ENCODE data around the gene GRM5.
"Not testable (repeated sequence)": the region's sequence is repeated elsewhere in the genome, so short reads cannot be mapped to it uniquely, and the experiment has no call there.

The GRM5 gene

DNA sequence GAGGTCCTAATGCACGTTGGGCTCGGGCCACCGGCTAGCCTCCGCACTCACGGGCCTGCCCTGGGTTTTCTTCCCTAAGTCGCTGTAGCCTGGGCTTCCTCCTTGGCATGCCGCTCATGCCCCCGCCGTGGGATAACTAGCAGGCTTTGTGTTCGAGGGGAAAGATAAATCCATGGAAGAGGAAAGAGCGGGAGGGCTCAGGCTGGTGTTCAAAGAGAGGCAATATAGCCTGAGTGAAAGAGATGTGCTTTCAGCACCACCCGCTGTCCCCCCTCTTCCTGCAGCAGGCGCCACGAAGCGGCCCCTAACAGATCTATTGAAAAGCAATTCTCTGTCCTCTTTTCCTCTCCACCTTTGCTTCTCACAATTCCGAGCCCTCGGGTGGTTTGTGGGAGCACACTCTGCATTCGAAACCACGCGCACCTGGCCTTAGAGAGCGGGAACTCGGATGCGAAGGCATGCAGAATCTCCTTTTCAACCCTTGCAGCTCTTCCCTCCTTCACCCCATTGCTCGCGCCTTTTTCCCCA lies 2.9 kb downstream of the GRM5 start:
- H3K14ac ChIP-seq (ENCODE audit: low read length); H3K27ac ChIP-seq (replicated peaks; ENCODE audit: low read length); H3K4me3 ChIP-seq (ENCODE audit: low read length in 2 of 2); H4K8ac ChIP-seq (ENCODE audit: low read depth, low read length); H3K36me3 ChIP-seq (replicated peaks in 1 of 2; ENCODE audit: control insufficient read depth in 2 of 2, insufficient read depth in 2 of 2, low read length in 2 of 2); H3K79me1 ChIP-seq (ENCODE audit: low read depth, low read length); H3K4me1 ChIP-seq (ENCODE audit: control insufficient read depth in 2 of 2, insufficient read depth in 1 of 2, low read depth in 1 of 2, low read length in 2 of 2); H2BK12ac ChIP-seq (ENCODE audit: low read length); H2BK15ac ChIP-seq (ENCODE audit: low read length); H3K18ac ChIP-seq (ENCODE audit: low read length); H2BK5ac ChIP-seq (ENCODE audit: low read length); DNase-seq (ENCODE audit: low spot score); H4K91ac ChIP-seq (ENCODE audit: low read depth, low read length, poor library complexity); H3K4ac ChIP-seq (ENCODE audit: low read length); H3K9me3 ChIP-seq (replicated peaks in 1 of 2; ENCODE audit: control insufficient read depth in 2 of 2, insufficient read depth in 1 of 2, low read depth in 1 of 2, low read length in 2 of 2); H3K9ac ChIP-seq (ENCODE audit: low read depth, low read length, poor library complexity); H3K23ac ChIP-seq (ENCODE audit: low read depth, low read length, poor library complexity); H2BK120ac ChIP-seq (ENCODE audit: low read depth, low read length); H2AK5ac ChIP-seq (ENCODE audit: low read depth, low read length); H2AFZ ChIP-seq (ENCODE audit: low read length): not testable (repeated sequence)
- Histone ChIP-seq H3K4me2 (ENCODE audit: insufficient read depth, low read length, poor library complexity, severe bottlenecking) (peak overlapping the region; percentile 33), H3K27me3 (ENCODE audit: control insufficient read depth in 3 of 3, insufficient read depth in 3 of 3, low read depth in 1 of 3, low read length in 3 of 3) (peaks cover 2 to 47% (median 30%) of the 10 kb centered on the region in 3 experiments)
- WGBS, 2 donors (ENCODE audit: extremely low coverage in 2 of 2, insufficient read length in 2 of 2, insufficient replicate concordance in 1 of 2): no CpG with 5 or more reads among the region's 25 CpGs

DNA sequence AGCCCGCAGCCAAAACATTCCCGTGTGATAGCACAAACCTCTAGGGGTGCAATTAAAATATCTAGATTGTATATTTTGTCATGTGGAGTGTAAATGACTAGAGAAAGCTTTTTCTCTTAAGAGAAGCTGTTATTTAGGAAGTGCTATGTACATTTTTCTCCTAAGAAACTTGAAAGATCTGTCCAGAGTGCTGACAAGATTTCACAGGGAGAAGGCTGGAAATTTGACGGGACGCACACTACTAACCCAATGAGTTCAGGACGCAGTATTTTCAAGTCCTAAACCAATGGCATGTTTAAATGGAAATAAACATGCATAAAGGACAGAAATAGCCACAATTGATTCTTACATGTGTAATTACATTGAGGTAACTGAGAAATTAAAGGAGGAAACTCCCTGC lies 3.9 kb downstream of the GRM5 start:
- DNase-seq (ENCODE audit: low spot score); H2BK15ac ChIP-seq (ENCODE audit: low read length); H4K91ac ChIP-seq (ENCODE audit: low read depth, low read length, poor library complexity); H3K14ac ChIP-seq (ENCODE audit: low read length); H3K23ac ChIP-seq (ENCODE audit: low read depth, low read length, poor library complexity); H2BK12ac ChIP-seq (ENCODE audit: low read length); H3K18ac ChIP-seq (ENCODE audit: low read length); H2AFZ ChIP-seq (ENCODE audit: low read length); H3K79me1 ChIP-seq (ENCODE audit: low read depth, low read length); H3K36me3 ChIP-seq (replicated peaks in 1 of 2; ENCODE audit: control insufficient read depth in 2 of 2, insufficient read depth in 2 of 2, low read length in 2 of 2); H4K8ac ChIP-seq (ENCODE audit: low read depth, low read length); H3K27ac ChIP-seq (replicated peaks; ENCODE audit: low read length); H2AK5ac ChIP-seq (ENCODE audit: low read depth, low read length); H3K4me3 ChIP-seq (ENCODE audit: low read length in 2 of 2); H3K9ac ChIP-seq (ENCODE audit: low read depth, low read length, poor library complexity); H3K4me1 ChIP-seq (ENCODE audit: control insufficient read depth in 2 of 2, insufficient read depth in 1 of 2, low read depth in 1 of 2, low read length in 2 of 2); H2BK5ac ChIP-seq (ENCODE audit: low read length); H2BK120ac ChIP-seq (ENCODE audit: low read depth, low read length); H3K9me3 ChIP-seq (replicated peaks in 1 of 2; ENCODE audit: control insufficient read depth in 2 of 2, insufficient read depth in 1 of 2, low read depth in 1 of 2, low read length in 2 of 2); H3K4me2 ChIP-seq (ENCODE audit: insufficient read depth, low read length, poor library complexity, severe bottlenecking); H3K4ac ChIP-seq (ENCODE audit: low read length): not testable (repeated sequence)
- WGBS, 2 donors (ENCODE audit: extremely low coverage in 2 of 2, insufficient read length in 2 of 2, insufficient replicate concordance in 1 of 2): no CpG with 5 or more reads among the region's 5 CpGs
- H3K27me3 ChIP-seq (ENCODE audit: control insufficient read depth in 3 of 3, insufficient read depth in 3 of 3, low read depth in 1 of 3, low read length in 3 of 3): peaks cover 2 to 41% (median 30%) of the 10 kb centered on the region in 3 experiments

DNA sequence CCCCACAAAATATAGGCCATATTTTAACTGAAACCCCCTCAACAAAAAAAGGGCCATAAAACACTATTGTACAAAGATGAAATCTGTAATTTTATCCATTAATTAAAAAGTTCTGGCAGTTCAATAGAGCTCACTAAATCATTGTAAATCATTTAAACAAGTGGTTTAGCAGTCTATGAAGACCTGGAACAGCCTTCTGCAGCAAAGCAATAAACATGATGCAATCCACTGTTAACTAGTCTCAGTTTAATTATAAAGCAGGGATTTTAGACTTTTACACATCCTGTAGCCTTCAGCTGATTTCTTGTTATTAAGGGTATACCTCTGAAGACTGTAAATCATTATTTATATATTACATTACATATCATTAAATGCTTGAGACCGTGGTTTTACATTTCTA lies 8.4 kb downstream of the GRM5 start:
- H3K23ac ChIP-seq (ENCODE audit: low read depth, low read length, poor library complexity); H3K18ac ChIP-seq (ENCODE audit: low read length); DNase-seq (ENCODE audit: low spot score); H4K91ac ChIP-seq (ENCODE audit: low read depth, low read length, poor library complexity); H2AFZ ChIP-seq (ENCODE audit: low read length); H2BK120ac ChIP-seq (ENCODE audit: low read depth, low read length); H2BK12ac ChIP-seq (ENCODE audit: low read length); H2AK5ac ChIP-seq (ENCODE audit: low read depth, low read length); H3K4me2 ChIP-seq (ENCODE audit: insufficient read depth, low read length, poor library complexity, severe bottlenecking); H3K4me3 ChIP-seq (ENCODE audit: low read length in 2 of 2); H3K4me1 ChIP-seq (ENCODE audit: control insufficient read depth in 2 of 2, insufficient read depth in 1 of 2, low read depth in 1 of 2, low read length in 2 of 2); H3K79me1 ChIP-seq (ENCODE audit: low read depth, low read length); H2BK5ac ChIP-seq (ENCODE audit: low read length); H3K9ac ChIP-seq (ENCODE audit: low read depth, low read length, poor library complexity); H3K4ac ChIP-seq (ENCODE audit: low read length); H3K27ac ChIP-seq (replicated peaks; ENCODE audit: low read length); H3K14ac ChIP-seq (ENCODE audit: low read length); H3K36me3 ChIP-seq (replicated peaks in 1 of 2; ENCODE audit: control insufficient read depth in 2 of 2, insufficient read depth in 2 of 2, low read length in 2 of 2); H4K8ac ChIP-seq (ENCODE audit: low read depth, low read length); H2BK15ac ChIP-seq (ENCODE audit: low read length); H3K9me3 ChIP-seq (replicated peaks in 1 of 2; ENCODE audit: control insufficient read depth in 2 of 2, insufficient read depth in 1 of 2, low read depth in 1 of 2, low read length in 2 of 2); H3K27me3 ChIP-seq (ENCODE audit: control insufficient read depth in 3 of 3, insufficient read depth in 3 of 3, low read depth in 1 of 3, low read length in 3 of 3): not testable (repeated sequence)
- no CpG with 5 or more reads among the region's 1 CpG for WGBS, 2 donors (ENCODE audit: extremely low coverage in 2 of 2, insufficient read length in 2 of 2, insufficient replicate concordance in 1 of 2)

DNA sequence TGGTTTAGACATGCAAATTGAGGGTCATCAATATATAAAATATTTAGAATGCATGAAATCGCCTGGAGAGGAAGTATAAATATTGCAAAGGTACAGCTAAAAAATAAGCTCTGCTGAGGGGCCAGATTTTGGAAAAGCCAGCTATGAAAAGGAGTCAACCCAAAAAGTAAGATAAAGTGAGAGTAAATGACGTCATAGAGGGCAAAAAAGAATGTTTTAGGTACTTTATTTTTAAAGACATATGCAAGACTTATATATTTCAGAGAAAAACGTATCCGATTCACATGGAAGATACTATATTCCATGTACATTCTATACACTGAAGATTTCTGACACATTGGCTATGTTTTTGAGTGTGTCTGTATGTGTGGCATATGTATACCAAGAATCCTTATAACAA lies 13.6 kb downstream of the GRM5 start:
- H3K23ac ChIP-seq (ENCODE audit: low read depth, low read length, poor library complexity): no peak overlapping the region
- no peak overlapping the region for H2BK12ac ChIP-seq (ENCODE audit: low read length)
- H2BK15ac ChIP-seq (ENCODE audit: low read length): no peak overlapping the region
- no peak overlapping the region for H3K14ac ChIP-seq (ENCODE audit: low read length)
- H2BK120ac ChIP-seq (ENCODE audit: low read depth, low read length): no peak overlapping the region
- no peak overlapping the region for H3K4me3 ChIP-seq (ENCODE audit: low read length in 2 of 2)
- no peaks in the 10 kb centered on the region for H3K79me1 ChIP-seq (ENCODE audit: low read depth, low read length)
- H2AFZ ChIP-seq (ENCODE audit: low read length): no peak overlapping the region
- H3K27me3 ChIP-seq (ENCODE audit: control insufficient read depth in 3 of 3, insufficient read depth in 3 of 3, low read depth in 1 of 3, low read length in 3 of 3): no peaks in the 10 kb centered on the region
- H3K27ac ChIP-seq (replicated peaks; ENCODE audit: low read length): no peak overlapping the region
- H3K4me2 ChIP-seq (ENCODE audit: insufficient read depth, low read length, poor library complexity, severe bottlenecking): no peak overlapping the region
- no peak overlapping the region for H2BK5ac ChIP-seq (ENCODE audit: low read length)
- H3K4me1 ChIP-seq (ENCODE audit: control insufficient read depth in 2 of 2, insufficient read depth in 1 of 2, low read depth in 1 of 2, low read length in 2 of 2): no peaks in the 10 kb centered on the region
- H3K4ac ChIP-seq (ENCODE audit: low read length): no peak overlapping the region
- no peaks in the 10 kb centered on the region for H3K36me3 ChIP-seq (replicated peaks in 1 of 2; ENCODE audit: control insufficient read depth in 2 of 2, insufficient read depth in 2 of 2, low read length in 2 of 2)
- WGBS, 2 donors (ENCODE audit: extremely low coverage in 2 of 2, insufficient read length in 2 of 2, insufficient replicate concordance in 1 of 2): no CpG with 5 or more reads among the region's 4 CpGs
- H4K91ac ChIP-seq (ENCODE audit: low read depth, low read length, poor library complexity): no peak overlapping the region
- no peak overlapping the region for H4K8ac ChIP-seq (ENCODE audit: low read depth, low read length)
- no peak overlapping the region for H3K9ac ChIP-seq (ENCODE audit: low read depth, low read length, poor library complexity)
- H3K9me3 ChIP-seq (replicated peaks in 1 of 2; ENCODE audit: control insufficient read depth in 2 of 2, insufficient read depth in 1 of 2, low read depth in 1 of 2, low read length in 2 of 2): no peaks in the 10 kb centered on the region
- DNase-seq (ENCODE audit: low spot score): no peak
- no peak overlapping the region for H2AK5ac ChIP-seq (ENCODE audit: low read depth, low read length)
- H3K18ac ChIP-seq (ENCODE audit: low read length): no peak overlapping the region

Data from neuronal stem cell (in vitro differentiated cells).